ENCODE data around the gene VPS37D. TPM values are rescaled to one million over a fixed set of nuclear protein-coding genes. Genes with fewer than 3 reads are reported as not detected.
A peak's percentile ranks its signal among the peaks of the same experiment; 100 is the strongest.
"Not testable (repeated sequence)": the region's sequence is repeated elsewhere in the genome, so short reads cannot be mapped to it uniquely, and the experiment has no call there.

Gene VPS37D
- total and polyA plus RNA-seq, 7 donors, result 0.18 to 1.1 (median 0.67) TPM

DNA sequence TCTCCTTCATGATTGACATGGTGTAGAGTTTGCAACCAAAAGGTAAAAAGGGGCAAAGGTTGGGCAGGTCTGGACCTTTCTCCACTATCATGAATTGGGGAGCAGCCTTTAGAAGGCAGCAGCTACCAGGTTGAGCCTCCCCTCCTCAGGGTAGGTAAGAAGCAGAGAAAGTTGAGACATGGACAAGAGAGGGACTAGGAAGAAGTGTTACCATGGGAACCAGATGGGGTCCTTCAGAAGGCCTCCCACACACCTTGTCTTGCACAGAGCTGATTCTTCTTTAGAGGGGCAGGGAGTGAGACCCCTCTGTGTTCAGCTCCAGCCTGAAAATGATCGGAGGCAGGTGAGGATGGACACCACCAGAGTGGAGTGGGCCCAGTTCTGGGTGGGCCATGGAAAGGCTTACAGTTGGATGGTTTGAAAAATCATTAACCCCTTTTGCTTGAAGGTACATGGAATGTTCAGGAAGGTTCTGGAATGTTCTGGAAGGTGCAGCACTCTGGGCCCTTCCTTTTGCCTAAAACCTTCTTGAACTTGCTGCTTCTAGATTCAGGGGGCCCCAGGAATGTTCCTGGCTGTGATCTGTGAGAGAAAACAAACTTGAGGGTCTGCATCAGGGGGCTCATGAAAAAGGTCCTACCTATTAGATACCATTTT, 7.0 kb downstream of the VPS37D start:
- no peak for ATAC-seq
- intact Hi-C loops (cut with DNase I), result no loop called here
- no peak overlapping the region for H3K4me3 ChIP-seq

DNA sequence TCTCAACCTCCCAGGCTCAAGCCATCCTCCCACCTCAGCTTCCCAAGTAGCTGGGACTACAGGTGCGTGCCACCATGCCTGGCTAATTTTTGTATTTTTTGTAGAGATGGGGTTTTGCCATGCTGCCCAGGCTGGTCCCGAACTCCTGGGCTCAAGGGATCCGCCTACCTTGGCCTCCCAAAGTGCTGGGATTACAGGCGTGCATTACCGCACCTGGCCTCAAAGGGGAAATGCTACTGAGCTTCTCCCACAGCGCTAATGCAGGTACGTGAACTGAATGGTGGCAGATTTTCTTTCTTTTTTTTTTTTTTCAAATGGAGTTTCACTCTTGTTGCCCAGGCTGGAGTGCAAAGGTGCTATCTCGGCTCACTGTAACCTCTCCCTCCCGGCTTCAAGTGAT, 8.4 kb downstream of the VPS37D start:
- H3K9me3 ChIP-seq; ATAC-seq; DNase-seq; H3K27ac ChIP-seq; H3K27me3 ChIP-seq (ENCODE audit: insufficient read depth in 3 of 3, low read length in 2 of 3); H3K4me3 ChIP-seq; intact Hi-C loops (cut with DNase I): not testable (repeated sequence)
- 76 to 84% (median 82%) methylated on average over 9 of the region's 9 CpGs for WGBS, 3 donors
- H3K36me3 ChIP-seq (ENCODE audit: insufficient read depth in 1 of 2, low read depth in 1 of 2), result peaks cover 0 to 15% of the 10 kb centered on the region in 2 donors
- peaks cover 13% of the 10 kb centered on the region for H3K4me1 ChIP-seq

More for the DNA sequence above, 7.0 kb downstream of the VPS37D start:
- no peak for TF ChIP-seq CTCF (IDR thresholded peaks at IDR 0.05)
- Histone ChIP-seq H3K36me3 (ENCODE audit: insufficient read depth in 1 of 2, low read depth in 1 of 2) (peaks cover 0 to 15% of the 10 kb centered on the region in 2 donors), H3K9me3 (no peaks in the 10 kb centered on the region), H3K4me1 (no peaks in the 10 kb centered on the region), H3K27ac (no peak overlapping the region), H3K27me3 (ENCODE audit: insufficient read depth in 3 of 3, low read length in 2 of 3) (no peaks in the 10 kb centered on the region)
- WGBS, 3 donors, result 94 to 96% (median 94%) methylated on average over 1 of the region's 1 CpG
- DNase-seq, result no peak

GRCh38 chr7:73678862-73679261, 11.2 kb downstream of the VPS37D start:
- H3K27ac ChIP-seq, result no peak overlapping the region
- intact Hi-C loops (cut with DNase I), result no loop called here
- H3K27me3 ChIP-seq (ENCODE audit: insufficient read depth in 3 of 3, low read length in 2 of 3), result no peaks in the 10 kb centered on the region
- no peak for TF ChIP-seq CTCF (IDR thresholded peaks at IDR 0.05)
- no peak overlapping the region for H3K4me3 ChIP-seq
- ATAC-seq, result no peak
- 82 to 90% (median 87%) methylated on average over 6 of the region's 6 CpGs for WGBS, 3 donors
- DNase-seq, result peak in 1 of 2 donors; percentile 41
- no peaks in the 10 kb centered on the region for H3K9me3 ChIP-seq
- H3K4me1 ChIP-seq, result peaks cover 25% of the 10 kb centered on the region
- peaks cover 0 to 15% of the 10 kb centered on the region in 2 donors for H3K36me3 ChIP-seq (ENCODE audit: insufficient read depth in 1 of 2, low read depth in 1 of 2)

DNA sequence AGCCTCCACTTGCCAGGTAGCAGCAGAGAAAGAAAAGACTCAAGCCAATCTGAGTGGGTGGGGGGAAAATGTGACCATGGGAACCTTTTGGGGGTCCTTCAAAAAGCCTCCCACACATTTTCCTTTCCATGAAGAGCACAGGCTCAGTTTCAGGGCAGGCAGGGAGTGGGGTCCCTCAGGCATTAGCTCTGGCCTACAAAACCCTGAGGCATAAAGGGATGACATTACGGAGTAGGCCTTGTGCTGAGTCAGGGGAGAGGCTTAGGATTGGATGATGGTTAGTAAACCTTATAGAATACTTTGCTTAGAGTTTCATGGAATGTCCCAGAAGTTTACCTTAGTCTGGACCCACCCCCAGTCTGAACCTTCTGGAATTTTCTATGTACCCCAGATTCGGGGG, 12.1 kb downstream of the VPS37D start:
- TF ChIP-seq CTCF (IDR thresholded peaks at IDR 0.05), result no peak
- Histone ChIP-seq H3K27ac (peak overlapping the region; percentile 36), H3K4me1 (peaks cover 25% of the 10 kb centered on the region), H3K9me3 (no peaks in the 10 kb centered on the region), H3K4me3 (no peak overlapping the region), H3K27me3 (ENCODE audit: insufficient read depth in 3 of 3, low read length in 2 of 3) (no peaks in the 10 kb centered on the region), H3K36me3 (ENCODE audit: insufficient read depth in 1 of 2, low read depth in 1 of 2) (peaks cover 0 to 15% of the 10 kb centered on the region in 2 donors)
- intact Hi-C loops (cut with DNase I), result loop anchor here in 1 of 2 donors (5.0 kb wide), 1 partner anchor 38 kb away; the partner anchor contains the start of gene STX1A
- DNase-seq (peak in 1 of 2 donors; percentile 1), ATAC-seq (no peak)
- 83 to 91% (median 86%) methylated on average over 2 of the region's 2 CpGs for WGBS, 3 donors

DNA sequence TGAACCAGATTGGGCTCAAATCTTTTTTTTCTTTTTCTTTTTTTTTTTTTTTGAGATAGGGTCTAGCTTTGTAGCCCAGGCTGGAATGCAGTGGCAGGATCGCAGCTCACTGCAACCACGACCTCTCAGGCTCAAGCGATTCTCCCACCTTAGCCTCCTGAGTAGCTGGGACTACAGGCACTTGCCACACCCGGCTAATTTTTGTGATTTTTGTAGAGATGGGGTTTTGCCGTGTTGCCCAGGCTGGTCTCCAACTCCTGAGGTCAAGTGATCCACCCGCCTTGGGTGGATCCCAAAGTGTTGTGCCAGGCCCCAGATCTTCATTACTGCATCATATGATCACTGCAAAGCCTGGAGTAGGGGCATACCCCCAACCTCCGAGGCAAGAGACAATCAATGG, 12.9 kb downstream of the VPS37D start:
- Histone ChIP-seq H3K36me3 (ENCODE audit: insufficient read depth in 1 of 2, low read depth in 1 of 2) (peaks cover 0 to 15% of the 10 kb centered on the region in 2 donors), H3K4me3 (peak overlapping the region; percentile 94), H3K27ac (peak overlapping the region; percentile 36), H3K4me1 (peaks cover 25% of the 10 kb centered on the region), H3K9me3 (no peaks in the 10 kb centered on the region), H3K27me3 (ENCODE audit: insufficient read depth in 3 of 3, low read length in 2 of 3) (no peaks in the 10 kb centered on the region)
- no peak for TF ChIP-seq CTCF (IDR thresholded peaks at IDR 0.05)
- no peak for DNase-seq
- WGBS, 3 donors, result 55 to 77% (median 62%) methylated on average over 7 of the region's 7 CpGs
- intact Hi-C loops (cut with DNase I), result loop anchor here in 1 of 2 donors (5.0 kb wide), 1 partner anchor 37 kb away; the partner anchor contains the start of gene STX1A
- ATAC-seq, result no peak

All from psoas muscle (tissue), 8 donors.